ENCODE data around the gene AGPAT4. TPM values are rescaled to one million over a fixed set of nuclear protein-coding genes. Genes with fewer than 3 reads are reported as not detected.

The AGPAT4 gene
- total and polyA plus RNA-seq, 2 donors (not counting 3 experiments of a cell fraction or from before 2014, with no cell fraction given): 10.2 to 15.2 TPM

DNA sequence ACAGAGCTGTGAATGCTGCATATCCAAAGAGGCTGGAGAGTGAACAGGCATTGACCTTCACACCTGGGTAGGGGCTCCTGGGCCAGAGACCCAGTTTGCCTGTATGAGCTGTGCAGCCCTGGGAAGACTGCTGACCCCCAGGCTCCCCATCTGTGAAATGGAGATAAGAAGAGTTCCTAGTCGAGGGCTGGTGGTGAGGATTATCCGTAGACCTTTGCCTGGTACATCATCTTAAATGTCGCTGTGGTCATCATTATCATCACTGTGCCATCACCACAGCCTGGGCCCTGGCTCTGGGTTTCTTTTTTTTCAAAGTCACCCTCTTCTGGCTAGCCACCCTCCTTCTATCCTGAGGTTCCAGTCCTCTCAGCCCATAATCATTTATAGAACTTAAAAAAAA is 12.0 kb downstream of the AGPAT4 start:
- H2AFZ ChIP-seq (ENCODE audit: low read depth, low read length): no peak overlapping the region
- BruUV-seq (replicated peaks): no TSS peak
- no peaks in the 10 kb centered on the region for H3K9me1 ChIP-seq (replicated peaks; ENCODE audit: control insufficient read depth, extremely low read depth, insufficient read depth, low read length)
- DNase-seq (ENCODE audit: low read depth, low spot score) (no peak), FAIRE-seq (no peak)
- ChIA-PET POLR2A (no interaction called here), CTCF (interaction anchor here (1.4 kb wide), 1 partner anchor 11 kb away, joined by 4 read pairs; no protein-coding TSS in a partner anchor)
- no peak overlapping the region for H3K4me3 ChIP-seq (replicated peaks in 1 of 3; ENCODE audit: insufficient read depth in 1 of 3, low read depth in 1 of 3, low read length in 3 of 3)
- H3K36me3 ChIP-seq (ENCODE audit: control insufficient read depth in 2 of 2, extremely low read depth in 1 of 2, insufficient read depth in 2 of 2, low read length in 2 of 2): no peaks in the 10 kb centered on the region
- intact Hi-C loops (cut with micrococcal nuclease) (no loop called here), dilution Hi-C loops (cut with MboI; ENCODE audit: extremely low pct_ligation_motif_present, low sequenced_read_pairs) (no loop called here)
- TF ChIP-seq GATA2 (IDR thresholded peaks at IDR 0.05; ENCODE audit: insufficient read depth, insufficient read length, low read depth, low read length) (no peak), MYC (IDR thresholded peaks at IDR 0.05; ENCODE audit: low read depth, low read length) (no peak), EZH2 (IDR thresholded peaks at IDR 0.05; ENCODE audit: borderline replicate concordance, low read depth, low read length, severe bottlenecking) (no peak), FOS (IDR thresholded peaks at IDR 0.05; ENCODE audit: borderline replicate concordance, insufficient read depth, low read length) (no peak), POLR2AphosphoS5 (IDR thresholded peaks at IDR 0.05; ENCODE audit: insufficient read depth, low read depth, low read length) (no peak), JUN (IDR thresholded peaks at IDR 0.05; ENCODE audit: borderline replicate concordance, insufficient read depth, insufficient read length, low read depth) (no peak), POLR2A (IDR thresholded peaks at IDR 0.05; ENCODE audit: low read depth, low read length) (no peak)
- TF ChIP-seq, protein P1, sequence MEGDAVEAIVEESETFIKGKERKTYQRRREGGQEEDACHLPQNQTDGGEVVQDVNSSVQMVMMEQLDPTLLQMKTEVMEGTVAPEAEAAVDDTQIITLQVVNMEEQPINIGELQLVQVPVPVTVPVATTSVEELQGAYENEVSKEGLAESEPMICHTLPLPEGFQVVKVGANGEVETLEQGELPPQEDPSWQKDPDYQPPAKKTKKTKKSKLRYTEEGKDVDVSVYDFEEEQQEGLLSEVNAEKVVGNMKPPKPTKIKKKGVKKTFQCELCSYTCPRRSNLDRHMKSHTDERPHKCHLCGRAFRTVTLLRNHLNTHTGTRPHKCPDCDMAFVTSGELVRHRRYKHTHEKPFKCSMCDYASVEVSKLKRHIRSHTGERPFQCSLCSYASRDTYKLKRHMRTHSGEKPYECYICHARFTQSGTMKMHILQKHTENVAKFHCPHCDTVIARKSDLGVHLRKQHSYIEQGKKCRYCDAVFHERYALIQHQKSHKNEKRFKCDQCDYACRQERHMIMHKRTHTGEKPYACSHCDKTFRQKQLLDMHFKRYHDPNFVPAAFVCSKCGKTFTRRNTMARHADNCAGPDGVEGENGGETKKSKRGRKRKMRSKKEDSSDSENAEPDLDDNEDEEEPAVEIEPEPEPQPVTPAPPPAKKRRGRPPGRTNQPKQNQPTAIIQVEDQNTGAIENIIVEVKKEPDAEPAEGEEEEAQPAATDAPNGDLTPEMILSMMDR (IDR thresholded peaks at IDR 0.05; ENCODE audit: extremely low read depth in 1 of 2, insufficient read depth in 1 of 2, low read depth in 1 of 2, low read length in 2 of 2): no peak
- TF ChIP-seq, protein P2, sequence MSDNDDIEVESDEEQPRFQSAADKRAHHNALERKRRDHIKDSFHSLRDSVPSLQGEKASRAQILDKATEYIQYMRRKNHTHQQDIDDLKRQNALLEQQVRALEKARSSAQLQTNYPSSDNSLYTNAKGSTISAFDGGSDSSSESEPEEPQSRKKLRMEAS (IDR thresholded peaks at IDR 0.05; ENCODE audit: insufficient read depth, insufficient read length): no peak
- H3K4me1 ChIP-seq (ENCODE audit: control insufficient read depth, extremely low read depth, insufficient read depth, low read length): peaks cover 16% of the 10 kb centered on the region
- H4K20me1 ChIP-seq (replicated peaks; ENCODE audit: control insufficient read depth, extremely low read depth, insufficient read depth, low read length): no peaks in the 10 kb centered on the region
- no peak overlapping the region for H3K4me2 ChIP-seq (ENCODE audit: insufficient read depth, low read length)
- no peaks in the 10 kb centered on the region for H3K27me3 ChIP-seq (ENCODE audit: control insufficient read depth in 2 of 2, insufficient read depth in 2 of 2, low read length in 2 of 2)
- H3K27ac ChIP-seq (ENCODE audit: insufficient read depth, low read depth, low read length): no peak overlapping the region
- peaks cover 2% of the 10 kb centered on the region for H3K79me2 ChIP-seq (ENCODE audit: control insufficient read depth, insufficient read depth, low read length)
- H3K9ac ChIP-seq (replicated peaks; ENCODE audit: extremely low read depth, insufficient read depth, low read length): no peak overlapping the region
- no peaks in the 10 kb centered on the region for H3K9me3 ChIP-seq (replicated peaks; ENCODE audit: control insufficient read depth, insufficient read depth, low read length)
